MV-4-11 (cell line): ENCODE results near the gene ACADSB.

Source experiments
- DNase-seq: peaks from one replicate; lab custom pipeline; 2025; lab: John Stamatoyannopoulos, UW

The ACADSB gene

DNA sequence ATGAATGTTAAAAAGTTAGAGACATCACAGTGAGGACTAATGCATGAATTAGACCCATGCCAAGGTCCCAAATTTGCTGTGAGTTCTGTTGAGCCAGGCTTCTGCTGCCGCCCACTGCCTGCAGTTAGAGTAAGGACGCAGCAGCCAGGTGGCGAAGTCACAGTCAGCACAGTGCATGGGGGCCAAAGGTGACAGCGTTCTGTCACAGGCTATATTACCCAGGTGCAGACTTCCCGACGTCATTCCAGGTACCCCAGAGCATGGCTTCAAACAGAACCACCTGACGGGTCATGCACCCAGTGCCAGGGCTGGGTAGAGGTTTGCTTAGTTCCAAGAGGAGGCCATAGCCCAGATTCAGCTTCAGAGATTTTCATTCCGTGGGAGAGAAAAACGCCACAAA is 93.1 kb downstream of the ACADSB start:
- DNase-seq, result no peak

DNA sequence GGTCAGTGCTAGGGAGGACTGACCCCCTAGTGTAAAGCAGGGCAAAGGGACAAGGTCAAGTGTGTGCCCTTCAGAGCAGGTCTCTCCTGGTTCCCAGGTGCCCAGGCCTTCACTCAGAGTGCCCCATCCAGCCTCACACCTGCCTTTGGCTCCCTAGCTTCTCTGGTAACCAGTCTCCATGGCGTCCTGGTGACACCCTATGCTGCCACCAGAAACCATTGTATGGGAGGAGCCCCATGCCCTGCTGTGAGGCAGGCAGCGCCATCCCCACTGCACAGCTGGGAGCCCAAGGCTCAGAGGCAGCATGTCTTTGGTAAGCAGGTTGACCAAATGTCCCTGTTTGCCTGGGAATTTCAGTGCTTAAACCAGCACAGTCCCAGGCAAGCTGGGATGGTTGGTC is 93.9 kb downstream of the ACADSB start:
- DNase-seq, result no peak

DNA sequence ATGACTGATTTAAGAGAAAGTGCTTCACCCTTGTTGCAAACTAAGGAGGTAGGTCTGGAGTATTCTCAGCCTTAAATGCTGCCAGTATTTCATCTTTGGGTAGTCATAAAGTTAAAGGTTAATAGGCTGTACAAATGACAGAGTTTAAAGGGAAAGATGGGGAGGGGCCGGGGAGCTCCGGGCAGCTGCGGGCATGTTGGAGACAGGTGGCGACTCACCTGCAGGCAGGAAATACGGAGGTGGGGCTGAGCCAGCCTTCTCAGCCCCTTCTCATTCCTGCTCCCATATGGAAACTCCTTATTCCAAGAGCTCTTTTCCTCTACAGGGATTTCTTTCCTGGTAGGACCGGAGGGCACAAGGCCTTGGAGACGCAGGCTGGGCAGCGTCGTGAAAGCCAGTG is 95.1 kb downstream of the ACADSB start:
- no peak for DNase-seq
